Measurements from ENCODE around the gene DVL2. TPM values are rescaled to one million over a fixed set of nuclear protein-coding genes. Genes with fewer than 3 reads are reported as not detected.

Gene DVL2
- total RNA-seq, 2 donors from 2014 or later = 32.4 to 42.4 TPM

DNA sequence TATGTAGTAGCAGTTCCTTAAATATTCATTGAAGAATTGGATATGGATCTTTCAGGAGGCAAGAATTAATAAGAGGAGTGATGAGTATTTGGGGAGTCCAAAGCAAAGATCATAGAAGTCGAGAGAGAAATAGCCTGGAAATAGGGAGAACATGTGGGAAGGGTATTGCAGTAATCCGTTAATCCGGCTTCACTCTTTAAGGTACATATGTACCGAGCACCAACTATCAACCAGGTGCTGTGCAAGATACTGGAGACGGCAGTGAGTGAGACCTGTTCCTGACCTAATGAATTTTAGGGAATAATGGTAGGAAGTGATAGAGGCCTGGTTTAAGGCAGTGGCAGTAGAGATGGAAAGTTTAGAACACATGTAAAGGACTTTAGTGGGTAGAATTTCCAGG lies 18.8 kb upstream of the DVL2 start:
- no peaks in the 10 kb centered on the region for H3K9me3 ChIP-seq
- H3K27ac ChIP-seq = peak overlapping the region; percentile 99
- no peak for TF ChIP-seq CTCF (IDR thresholded peaks at IDR 0.05)
- H3K4me1 ChIP-seq = peaks cover 18% of the 10 kb centered on the region
- peak overlapping the region; percentile 98 for H3K4me3 ChIP-seq
- H3K9ac ChIP-seq (ENCODE audit: low read depth in 2 of 2, low read length in 2 of 2) = peak overlapping the region in 1 of 2 donors; percentile 95
- DNase-seq = no peak
- peaks cover 4% of the 10 kb centered on the region for H3K36me3 ChIP-seq
- no peaks in the 10 kb centered on the region for H3K27me3 ChIP-seq
- intact Hi-C loops (cut with DNase I) = no loop called here

GRCh38 chr17:7252176-7253043 lies 18.1 kb upstream of the DVL2 start, which contains the start of gene ELP5:
Gene ELP5, plus strand, starts transcription at chr17:7252215. Its CDS starts 336 bp downstream, at chr17:7252551.
- H3K9ac ChIP-seq (ENCODE audit: low read depth in 2 of 2, low read length in 2 of 2) = peak within 1 kb of the TSS; percentile 95 to 98
- peak within 1 kb of the TSS; percentile 99 for H3K27ac ChIP-seq
- peak within 1 kb of the TSS; percentile 98 for H3K4me3 ChIP-seq
- peaks cover 18% of the 10 kb centered on the region for H3K4me1 ChIP-seq
- DNase-seq = peak; percentile 96
- H3K9me3 ChIP-seq = no peaks in the 10 kb centered on the region
- H3K27me3 ChIP-seq = no peaks in the 10 kb centered on the region
- TF ChIP-seq CTCF (IDR thresholded peaks at IDR 0.05) = peak; percentile 24
- intact Hi-C loops (cut with DNase I) = no loop called here
- H3K36me3 ChIP-seq = peaks cover 4% of the 10 kb centered on the region

DNA sequence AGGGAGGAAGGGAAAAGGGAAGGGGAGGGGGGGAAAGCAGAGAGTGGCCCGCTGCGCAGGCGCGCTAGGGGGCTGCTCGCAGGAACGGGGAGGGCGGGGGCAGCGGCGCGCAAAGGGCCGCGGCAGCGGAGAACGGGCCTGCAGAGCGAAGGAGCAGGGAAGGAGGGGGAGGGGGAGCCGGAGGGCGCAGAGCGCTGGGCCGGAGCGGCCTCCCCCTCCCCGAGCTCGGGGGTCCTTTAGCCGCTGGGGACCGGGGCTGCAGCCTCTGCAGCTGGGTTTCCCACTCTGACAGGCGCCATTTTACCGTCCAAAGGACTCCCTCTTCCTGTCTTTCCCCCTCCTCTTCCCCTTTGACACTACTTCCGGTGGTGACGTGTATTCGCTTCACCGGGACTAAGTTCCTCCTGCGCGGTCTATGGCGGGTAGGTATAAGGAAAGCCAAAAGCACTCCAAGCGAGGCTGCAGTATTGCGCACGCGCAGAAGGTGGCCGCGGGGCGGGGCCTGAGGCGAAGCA lies 17.4 kb upstream of the DVL2 start, which contains the start of gene CTDNEP1:
TSS of gene CTDNEP1 (minus strand) at position 74 of the 515 bp plus-strand sequence. CDS start 438 bp downstream, outside the sequence.
- peak; percentile 100 for DNase-seq
- peaks cover 4% of the 10 kb centered on the region for H3K36me3 ChIP-seq
- H3K4me3 ChIP-seq = peak within 1 kb of the TSS; percentile 98
- peak within 1 kb of the TSS; percentile 99 for H3K27ac ChIP-seq
- H3K27me3 ChIP-seq = no peaks in the 10 kb centered on the region
- no peaks in the 10 kb centered on the region for H3K9me3 ChIP-seq
- H3K9ac ChIP-seq (ENCODE audit: low read depth in 2 of 2, low read length in 2 of 2) = peak within 1 kb of the TSS; percentile 95 to 98
- intact Hi-C loops (cut with DNase I) = no loop called here
- no peak for TF ChIP-seq CTCF (IDR thresholded peaks at IDR 0.05)
- H3K4me1 ChIP-seq = peaks cover 18% of the 10 kb centered on the region

GRCh38 chr17:7250695-7251627 lies 16.6 kb upstream of the DVL2 start:
- H3K4me1 ChIP-seq = peaks cover 18% of the 10 kb centered on the region
- TF ChIP-seq CTCF (IDR thresholded peaks at IDR 0.05) = no peak
- peak overlapping the region; percentile 99 for H3K27ac ChIP-seq
- peak overlapping the region; percentile 98 for H3K4me3 ChIP-seq
- DNase-seq = peak; percentile 44
- H3K9me3 ChIP-seq = no peaks in the 10 kb centered on the region
- peaks cover 4% of the 10 kb centered on the region for H3K36me3 ChIP-seq
- no peaks in the 10 kb centered on the region for H3K27me3 ChIP-seq
- intact Hi-C loops (cut with DNase I) = no loop called here
- H3K9ac ChIP-seq (ENCODE audit: low read depth in 2 of 2, low read length in 2 of 2) = peak overlapping the region; percentile 95 to 98

DNA sequence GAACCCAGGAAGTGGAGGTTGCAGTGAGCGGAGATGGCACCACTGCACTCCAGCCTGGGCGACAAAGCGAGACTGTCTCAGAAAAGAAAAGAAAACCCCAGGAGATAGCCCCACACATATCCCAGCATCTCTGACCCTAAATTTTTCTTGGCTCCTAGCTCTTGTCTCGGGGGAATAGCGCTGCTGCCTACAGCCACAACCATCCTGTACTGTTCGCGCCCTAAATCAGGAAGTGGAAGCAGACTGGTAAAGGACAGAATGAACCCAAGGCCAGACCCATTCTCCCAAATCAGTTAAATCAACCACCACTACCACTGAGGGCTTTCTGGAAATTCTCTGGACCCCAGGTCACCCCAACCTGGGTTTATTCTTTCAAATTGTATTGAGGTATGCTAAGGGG lies 15.5 kb upstream of the DVL2 start:
- Histone ChIP-seq H3K4me1 (peaks cover 18% of the 10 kb centered on the region), H3K9ac (ENCODE audit: low read depth in 2 of 2, low read length in 2 of 2) (peak overlapping the region; percentile 95 to 98), H3K36me3 (peaks cover 3% of the 10 kb centered on the region), H3K27ac (peak overlapping the region; percentile 99), H3K9me3 (no peaks in the 10 kb centered on the region), H3K27me3 (no peaks in the 10 kb centered on the region), H3K4me3 (peak overlapping the region; percentile 98)
- intact Hi-C loops (cut with DNase I) = no loop called here
- DNase-seq = no peak
- TF ChIP-seq CTCF (IDR thresholded peaks at IDR 0.05) = no peak

Measured in colonic mucosa (tissue), 4 donors.